Activated CD4-positive, alpha-beta T cell treated with anti-CD3 and anti-CD28 coated beads, Interleukin-2, amount 50 U/mL, for 16 hours (primary cell): Measurements from ENCODE around the gene JARID2.
"Not testable (repeated sequence)": the region's sequence is repeated elsewhere in the genome, so short reads cannot be mapped to it uniquely, and the experiment has no call there.

Experiments used
- DNase-seq: peaks from one replicate; pipeline ENCODE4 v3.0.0-alpha.2; 2020

Gene JARID2

DNA sequence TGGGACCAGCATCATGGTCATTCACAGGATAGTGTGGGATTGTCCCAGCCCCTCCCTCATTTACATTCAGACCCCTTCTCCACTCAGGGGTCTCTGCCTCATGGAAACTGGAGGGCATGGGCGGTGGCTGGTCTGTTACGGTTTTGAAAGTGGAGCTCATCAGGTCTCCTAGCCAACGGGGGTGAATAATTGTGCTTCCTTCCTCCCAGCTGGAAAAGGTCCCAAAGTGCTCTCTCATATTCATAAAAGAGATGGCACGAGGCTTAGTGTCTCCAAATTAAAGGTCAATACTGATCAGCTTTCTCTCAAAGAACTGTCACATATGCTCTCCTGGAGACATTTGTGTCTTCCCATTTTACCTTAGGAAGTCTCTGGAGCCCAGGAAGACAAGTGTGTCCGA is 19.9 kb downstream of the JARID2 start:
- no peak for DNase-seq

DNA sequence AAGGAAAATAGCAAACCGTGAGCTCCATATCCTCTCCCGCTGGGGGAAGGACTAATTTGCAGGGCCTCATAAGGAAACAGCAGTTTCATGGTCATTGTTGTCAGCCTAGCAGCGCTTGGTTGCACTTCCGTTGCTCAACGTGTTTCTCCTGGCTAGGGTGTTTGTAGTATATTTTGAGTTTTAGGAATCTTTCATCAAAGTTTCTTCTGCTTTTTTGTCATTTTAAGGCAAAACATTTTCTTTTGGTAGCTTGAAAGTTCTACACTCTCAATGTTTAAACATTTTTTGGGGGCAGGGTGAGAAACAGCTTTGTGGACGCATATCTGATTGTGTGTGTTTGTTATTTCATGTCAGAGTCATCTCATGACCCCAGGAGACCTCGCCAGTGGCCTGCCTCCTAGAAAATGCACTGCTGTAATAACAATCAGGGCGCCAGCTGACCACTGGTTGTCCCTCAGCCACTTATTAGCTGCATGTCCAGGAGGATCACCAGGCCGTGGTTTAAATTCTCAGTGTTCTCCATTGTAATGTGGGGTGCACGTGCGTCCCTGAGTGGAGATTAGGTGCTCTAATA is 20.6 kb downstream of the JARID2 start:
- no peak for DNase-seq

DNA sequence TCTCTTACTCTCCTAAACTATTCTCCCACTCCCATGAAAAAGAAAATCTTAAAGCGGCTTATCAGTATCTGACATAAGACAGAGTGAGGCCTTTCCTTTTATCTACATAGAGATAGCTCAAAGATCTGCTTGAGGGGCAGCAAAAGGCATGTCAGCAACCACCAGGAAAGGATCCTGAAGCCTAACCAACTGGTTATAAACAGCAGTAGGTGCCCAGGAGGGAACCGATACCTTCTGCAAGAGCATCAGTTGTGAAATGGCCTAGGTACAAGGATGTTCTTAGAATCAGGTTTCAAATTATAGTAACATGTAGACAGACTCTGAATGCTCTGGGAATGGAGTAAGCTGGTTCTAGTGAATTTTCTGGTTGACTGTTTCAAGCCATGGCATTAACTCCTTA is 21.4 kb downstream of the JARID2 start:
- no peak for DNase-seq

DNA sequence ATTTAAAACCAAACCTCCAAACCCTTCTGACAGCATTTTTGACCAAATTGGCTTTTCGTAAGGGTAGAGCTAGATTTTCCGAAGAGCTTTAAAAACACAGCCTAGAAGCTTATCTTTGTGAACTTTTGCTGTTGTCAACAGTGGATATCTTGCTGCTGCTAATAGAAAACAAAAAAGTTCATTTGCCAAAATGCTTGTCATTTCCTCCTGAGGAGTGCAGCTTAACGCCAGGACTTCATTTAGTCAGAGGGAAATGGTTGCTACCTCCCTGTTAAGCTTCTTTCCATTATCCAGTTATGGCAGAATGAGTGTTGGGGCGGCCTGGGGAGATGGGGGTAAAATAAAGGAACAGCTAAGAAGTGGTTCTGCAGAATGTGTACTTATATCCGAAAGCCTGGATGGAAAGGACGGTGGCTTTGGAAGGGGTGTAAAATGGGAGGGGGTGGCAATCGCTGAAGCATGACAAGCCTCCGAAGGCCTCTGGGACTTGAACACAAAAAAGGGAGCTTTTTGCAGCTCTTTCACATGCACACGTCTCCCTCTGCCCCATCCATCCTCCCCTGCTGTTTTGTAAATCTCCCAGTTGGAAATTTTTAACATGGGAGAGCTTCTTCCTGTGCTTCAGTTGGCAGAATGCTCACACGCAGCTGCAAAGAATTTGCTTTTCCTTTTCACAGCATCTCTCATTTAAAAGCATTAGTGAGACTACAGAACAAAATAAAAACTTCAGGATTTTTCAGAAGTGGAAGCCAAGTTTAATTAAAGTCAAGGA is 22.5 kb downstream of the JARID2 start:
- no peak for DNase-seq

DNA sequence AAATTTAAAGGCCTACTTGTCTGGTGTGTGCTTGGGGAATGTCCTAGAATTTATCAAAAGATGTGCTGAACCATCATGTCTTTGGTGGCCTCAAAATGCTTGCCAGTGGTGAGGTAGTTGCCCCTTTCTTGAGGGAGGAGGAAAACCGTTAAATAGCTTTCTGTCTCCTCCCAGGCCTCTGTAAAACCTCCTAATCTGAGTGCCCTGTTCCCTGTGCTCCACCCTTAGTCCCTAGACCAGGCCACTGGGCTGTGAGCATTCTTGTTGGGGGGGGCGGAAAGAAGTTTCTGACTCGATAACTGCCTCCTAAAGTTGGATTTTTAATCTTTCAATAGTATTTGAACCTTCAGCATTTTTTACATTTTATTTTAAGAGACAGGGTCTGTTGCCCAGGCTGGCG is 23.1 kb downstream of the JARID2 start:
- DNase-seq, result no peak

DNA sequence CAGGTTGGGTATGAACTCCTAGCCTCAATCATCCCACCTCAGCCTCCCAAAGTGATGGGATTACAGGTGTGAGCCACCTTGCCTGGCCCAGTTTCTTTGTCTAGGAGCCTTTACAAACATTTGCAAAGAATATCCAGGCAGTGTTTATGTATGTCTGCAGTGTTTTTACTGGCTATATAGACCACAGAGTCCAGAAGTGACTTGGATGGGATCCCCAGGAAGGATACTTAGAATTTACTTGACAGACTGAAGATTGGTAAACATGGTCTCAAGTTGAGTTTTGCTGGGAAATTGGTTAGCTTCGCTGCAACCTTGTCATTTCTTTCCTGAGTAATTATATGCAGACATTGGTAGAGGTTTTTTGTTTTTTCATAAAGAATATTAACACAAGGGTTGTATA is 23.8 kb downstream of the JARID2 start:
- DNase-seq, result no peak

DNA sequence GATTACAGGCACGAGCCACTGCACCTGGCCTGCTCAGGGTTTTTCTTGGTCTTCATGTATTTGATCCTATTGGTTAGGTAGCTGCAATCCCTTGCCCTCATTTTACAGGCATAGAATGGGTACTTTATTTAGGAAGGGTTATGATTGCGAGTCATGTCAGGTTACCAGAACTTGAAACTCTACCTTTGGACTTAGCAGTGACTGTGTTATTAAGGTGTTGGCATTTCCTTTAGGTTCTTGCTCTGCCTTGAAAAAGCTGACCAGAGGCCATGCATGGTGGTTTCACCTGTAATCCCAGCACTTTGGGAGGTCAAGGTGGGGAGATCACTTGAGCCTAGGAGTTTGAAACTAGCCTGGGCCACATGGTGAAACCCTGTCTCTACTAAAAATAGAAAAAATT is 24.5 kb downstream of the JARID2 start:
- DNase-seq, result no peak

DNA sequence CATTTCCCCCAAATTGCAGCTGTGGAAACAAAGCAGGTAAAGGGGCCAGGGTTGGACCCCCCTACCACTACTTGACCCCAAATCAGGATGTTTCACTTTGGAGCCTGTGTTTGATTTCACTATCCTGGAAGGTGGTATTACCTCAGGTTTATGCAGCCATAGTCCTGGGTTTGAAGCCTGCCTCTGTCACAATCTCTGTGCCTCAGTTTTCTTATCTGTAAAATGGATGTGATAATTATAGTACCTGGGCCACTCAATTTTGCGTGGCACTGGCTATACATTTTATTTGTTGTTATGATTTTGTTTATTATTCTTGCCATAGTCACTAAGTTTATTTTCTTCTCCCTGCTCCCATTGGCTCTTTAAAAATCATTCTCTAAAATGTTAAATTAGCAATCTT is 26.7 kb downstream of the JARID2 start:
- no peak for DNase-seq

DNA sequence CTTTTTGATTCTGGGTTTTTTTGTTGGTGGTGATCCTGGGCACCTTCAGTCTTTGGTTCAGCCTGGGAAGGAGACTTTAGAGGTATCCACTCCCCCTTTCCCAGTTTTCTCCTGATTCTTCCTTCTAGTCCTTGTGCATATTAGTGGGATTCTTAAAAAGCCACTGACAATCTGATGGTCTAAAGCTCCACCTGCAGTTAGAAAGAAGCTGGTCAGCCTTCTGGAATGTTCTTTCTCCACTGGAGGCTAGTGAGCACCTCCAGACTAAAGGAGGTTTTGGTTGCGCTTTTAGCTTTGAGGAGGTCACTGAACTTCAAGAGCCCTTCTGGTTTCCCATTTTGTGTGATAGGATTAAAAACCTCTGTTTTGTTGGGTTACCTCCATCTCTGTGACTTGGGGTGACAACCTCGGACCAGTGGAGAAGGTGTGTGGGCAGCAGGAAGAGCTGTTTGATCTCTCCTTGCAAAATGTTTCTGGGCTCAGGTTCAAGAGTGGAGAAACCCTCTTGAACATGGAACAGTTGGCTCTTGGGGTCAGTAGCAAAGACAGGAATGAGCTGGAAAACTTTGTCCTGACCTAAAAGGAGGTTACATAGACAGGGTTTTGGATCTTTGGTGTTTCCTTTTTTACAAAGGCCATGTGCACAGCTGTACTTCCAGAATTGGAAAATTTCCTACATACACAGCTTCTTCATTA is 29.0 kb downstream of the JARID2 start:
- no peak for DNase-seq

DNA sequence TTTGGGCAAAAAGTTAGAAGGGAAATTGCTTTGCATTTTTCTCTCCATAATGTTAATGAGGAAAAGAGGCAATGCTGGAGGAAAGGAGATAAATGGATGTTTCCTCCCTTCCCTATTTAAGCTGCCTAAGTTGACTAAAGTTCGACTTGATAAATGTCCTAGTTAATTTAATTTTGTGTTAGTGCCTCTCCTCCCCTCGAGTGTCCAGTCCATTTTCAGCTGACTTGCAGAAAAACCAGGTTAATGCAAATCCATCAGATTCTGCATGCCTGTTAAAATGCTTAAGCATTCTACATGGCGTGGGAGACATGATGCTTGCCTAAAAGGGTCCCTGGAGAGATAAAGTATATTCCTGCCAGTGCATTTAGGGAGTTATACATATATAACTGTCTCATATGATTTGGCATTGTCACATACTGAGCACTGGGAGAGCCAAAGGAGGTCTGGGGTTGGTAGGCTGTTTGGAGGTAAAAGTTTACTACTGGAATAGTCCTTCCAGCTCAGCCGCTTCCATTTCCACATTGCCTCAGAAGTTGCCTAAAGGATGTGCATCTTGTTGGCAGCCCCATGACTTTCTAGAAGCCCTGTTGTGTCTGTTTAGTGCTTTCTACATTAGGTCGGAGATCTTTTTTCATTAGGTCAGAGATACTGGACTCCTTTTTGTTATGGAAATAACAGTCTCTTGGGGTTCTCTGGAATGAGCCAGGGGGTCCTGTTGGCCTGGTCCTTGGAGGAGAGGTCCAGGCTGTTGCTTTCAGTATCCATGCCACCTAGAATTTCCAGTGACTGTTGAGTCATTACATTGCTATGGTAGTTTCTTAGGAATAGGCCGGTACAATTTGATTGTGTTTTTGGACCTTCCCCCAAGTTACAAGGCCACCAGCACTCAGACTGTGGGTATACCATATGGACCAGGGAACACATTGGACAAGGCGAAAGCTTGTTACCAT is 30.4 kb downstream of the JARID2 start:
- DNase-seq, result no peak

DNA sequence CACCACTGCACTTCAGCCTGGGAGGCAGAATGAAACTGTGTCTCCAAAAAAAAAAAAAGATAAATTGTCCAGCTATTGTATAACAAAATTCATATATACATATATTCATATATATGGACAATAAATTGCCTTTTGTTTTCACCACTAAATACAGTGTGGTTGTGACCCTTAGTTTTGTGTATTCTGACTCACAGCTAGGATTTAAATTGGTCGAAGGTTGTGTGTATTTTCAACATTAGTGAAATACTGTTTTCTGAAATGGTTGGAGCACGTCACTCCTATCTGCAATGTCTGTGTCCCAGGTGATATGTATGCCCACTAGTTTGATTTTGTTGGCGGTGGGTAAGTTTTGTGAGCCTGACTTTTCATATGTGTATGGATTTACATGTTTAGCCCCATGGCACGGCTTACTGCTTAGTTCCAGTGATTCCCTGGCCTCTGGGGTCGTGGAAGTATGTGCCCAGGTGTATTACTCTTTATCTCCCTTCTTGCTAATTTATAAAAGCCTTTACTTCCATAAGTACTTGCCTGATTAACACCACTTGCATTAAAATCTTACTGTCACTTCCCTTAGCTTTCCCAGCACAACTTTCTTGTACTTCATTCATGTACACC is 33.3 kb downstream of the JARID2 start:
- DNase-seq, result no peak

DNA sequence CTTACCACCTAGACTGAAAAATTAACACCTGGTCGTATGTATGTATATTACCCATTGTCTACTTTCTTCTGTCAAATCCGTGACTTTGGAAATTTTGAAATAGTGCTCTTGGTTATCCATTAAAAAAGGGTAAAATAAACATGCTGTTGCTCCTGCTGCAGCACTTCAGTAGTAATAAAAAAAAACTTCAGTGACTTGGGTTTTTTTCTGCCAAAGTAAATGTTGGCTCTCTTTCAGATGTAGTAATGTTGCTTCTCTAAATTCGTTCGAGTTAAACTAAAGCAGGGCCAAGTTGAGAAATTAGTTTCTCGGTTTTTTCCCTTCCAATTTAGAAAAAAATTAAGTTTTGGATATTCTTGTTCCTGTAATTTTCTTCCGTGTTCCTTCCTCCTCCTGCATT is 34.2 kb downstream of the JARID2 start:
- no peak for DNase-seq

DNA sequence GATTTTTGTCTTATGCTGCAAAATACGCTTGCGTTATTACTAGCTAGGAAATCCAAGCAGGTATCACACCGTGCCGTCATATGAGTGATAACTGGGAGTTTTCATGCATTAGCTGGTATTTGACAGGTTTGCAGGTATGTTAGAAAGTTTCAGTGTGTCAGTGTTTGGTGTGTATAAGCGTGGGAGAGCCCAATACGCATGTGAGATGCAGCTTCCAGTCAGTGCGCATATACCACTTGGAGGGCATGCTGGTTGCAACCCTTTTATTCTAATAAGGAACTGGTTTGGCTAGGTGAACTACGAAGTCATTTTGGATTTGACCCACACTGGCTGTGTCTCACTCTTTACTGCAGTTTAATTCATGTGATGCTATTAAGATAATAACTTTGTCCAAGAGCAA is 35.1 kb downstream of the JARID2 start:
- DNase-seq, result no peak

DNA sequence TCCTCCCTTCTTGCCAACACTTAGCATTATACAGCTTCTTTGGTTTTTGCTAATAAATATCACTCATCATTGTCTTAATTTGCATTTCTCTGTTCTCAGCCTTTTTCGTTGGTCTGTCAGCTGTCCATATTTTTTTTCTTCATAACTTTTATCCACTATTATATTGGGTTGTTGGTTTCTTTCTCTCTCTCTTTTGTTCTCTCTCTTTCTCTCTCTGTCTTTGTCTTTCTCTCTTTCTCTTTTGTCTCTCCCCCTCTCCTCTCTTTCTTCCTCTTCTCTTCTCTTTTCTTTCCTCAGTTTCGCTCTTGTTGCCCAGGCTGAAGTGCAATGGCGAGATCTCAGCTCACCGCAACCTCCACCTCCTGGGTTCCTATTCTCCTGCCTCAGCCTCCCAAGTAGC is 36.5 kb downstream of the JARID2 start:
- no peak for DNase-seq

DNA sequence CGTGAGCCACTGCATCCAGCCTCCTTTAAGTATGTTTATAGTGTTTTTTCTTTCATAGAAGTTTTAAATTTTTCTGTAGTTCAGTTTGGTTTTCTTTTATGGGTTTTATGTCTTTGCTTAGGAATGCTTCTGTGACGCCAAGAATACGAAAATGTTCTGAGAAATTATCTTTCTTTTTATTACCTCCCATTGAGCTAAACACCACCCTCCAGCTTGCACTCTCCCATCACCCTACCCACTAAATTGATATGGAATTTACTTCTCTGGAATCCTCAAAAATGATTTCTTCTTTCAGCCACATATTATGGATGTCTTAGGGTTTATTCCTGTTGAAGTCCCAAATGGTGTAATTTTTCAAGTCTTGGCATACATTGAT is 38.1 kb downstream of the JARID2 start:
- DNase-seq, result no peak

DNA sequence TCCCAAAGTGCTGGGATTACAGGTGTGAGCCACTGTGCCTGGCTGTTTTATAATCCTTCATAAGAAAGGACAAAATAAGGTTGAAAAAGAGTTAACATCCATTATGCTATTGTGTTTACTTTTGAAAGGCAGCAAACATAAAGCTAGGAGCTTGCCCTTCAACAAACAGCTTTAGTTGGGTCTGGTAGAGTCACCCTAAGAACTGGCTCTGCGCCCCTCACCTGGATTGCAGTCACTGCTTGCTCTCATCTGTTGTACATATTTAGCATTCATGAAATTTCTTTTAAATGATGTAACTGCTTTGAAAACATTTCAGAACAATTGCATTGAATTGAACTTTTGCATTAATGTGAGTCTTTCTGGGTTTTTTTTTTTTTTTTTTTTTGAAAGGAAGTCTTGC is 38.9 kb downstream of the JARID2 start:
- DNase-seq, result no peak

DNA sequence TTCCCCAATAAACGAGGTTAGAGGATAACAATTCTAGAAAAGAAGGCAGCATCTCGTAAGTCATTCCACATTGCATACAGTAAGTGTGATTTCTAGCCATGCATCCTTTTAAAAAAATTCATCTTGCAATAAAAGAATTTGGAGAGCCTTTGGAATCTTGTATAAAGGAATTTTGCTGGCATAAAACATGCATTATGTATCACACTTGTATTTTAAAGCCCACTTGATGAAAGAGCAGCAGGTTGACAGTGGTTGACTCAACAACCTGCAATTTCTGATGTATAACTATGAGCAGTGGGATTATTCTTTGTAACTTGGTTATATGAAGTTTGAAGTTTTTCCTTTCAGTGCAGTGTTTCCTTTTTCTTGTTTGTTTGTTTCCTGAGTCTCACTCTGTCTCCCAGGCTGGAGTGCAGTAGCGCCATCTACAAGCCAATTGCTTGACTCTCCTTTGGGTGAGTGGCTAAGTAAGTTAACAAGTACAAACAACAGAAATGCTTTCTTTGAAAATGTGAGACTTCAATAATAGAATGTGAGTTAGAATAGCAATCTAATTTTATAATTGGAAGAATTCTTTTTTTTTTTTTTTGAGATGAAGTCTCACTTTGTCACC is 39.9 kb downstream of the JARID2 start:
- DNase-seq, result no peak

DNA sequence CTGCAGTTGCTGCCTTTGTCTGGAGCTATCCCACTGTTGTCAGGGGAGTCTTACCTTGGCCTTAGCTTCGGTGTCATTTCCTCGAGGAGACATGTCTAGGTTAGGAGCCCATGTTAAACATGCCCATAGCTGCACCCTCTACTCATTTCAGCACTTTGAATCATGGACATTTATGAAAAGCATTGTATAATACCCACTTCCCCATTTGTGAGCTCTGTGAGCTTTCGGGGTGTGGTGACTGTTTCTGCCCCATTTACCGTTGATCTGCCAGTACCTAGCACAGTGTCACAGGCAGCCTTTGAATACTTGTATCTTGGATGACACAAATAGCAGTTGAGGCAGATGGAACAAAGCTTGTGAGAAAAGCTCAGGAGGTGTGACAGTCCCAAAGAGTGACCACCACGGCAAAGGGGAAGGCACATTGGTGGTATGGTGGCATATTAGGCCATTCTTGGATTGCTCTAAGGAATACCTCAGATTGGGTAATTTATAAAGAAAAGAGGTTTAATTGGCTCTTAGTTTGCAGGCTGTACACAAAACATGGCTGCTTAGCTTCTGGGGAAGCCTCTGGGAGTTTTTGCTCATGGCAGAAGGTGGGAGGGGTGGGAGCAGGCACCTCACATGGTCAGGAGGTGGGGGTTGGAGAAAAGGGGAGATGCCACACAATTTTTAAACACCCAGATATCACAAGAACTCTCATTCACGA is 42.0 kb downstream of the JARID2 start:
- DNase-seq, result no peak

DNA sequence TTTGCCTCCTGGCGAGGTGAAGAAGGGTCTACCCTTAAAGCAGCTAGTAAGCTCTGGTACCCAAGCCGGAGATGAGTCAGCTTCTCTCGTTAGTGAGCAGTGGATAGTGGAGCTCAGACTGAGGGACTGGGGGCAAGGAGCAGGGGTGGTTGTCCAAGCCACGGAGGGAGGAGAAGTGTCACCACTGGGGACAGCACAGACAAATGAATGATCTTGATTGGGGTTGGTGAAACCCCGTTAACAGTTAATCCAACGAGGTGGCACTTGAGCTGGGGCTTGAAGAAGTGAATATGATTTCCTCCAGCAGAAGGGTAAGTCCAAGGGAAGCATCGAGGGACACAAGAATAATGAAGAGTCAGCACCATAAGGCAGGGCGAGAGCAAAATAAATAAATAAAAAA is 43.0 kb downstream of the JARID2 start:
- no peak for DNase-seq

DNA sequence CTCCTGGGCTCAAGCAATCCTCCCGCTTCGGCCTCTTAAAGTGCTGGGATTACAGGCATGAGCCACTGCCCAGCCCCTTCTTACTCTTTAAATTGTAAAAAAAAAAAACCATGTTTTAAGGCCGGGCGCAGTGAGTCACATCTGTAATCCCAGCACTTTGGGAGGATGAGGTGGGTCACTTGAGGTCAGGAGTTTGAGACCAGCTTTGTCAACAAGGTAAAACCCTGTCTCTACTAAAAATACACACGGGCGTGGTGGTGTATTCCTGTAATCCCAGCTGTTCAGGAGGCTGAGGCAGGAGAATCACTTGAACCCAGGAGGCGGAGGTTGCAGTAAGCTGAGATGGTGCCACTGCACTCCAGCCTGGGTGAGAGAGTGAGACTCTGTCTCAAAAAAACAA is 43.6 kb downstream of the JARID2 start:
- DNase-seq, result not testable (repeated sequence)

DNA sequence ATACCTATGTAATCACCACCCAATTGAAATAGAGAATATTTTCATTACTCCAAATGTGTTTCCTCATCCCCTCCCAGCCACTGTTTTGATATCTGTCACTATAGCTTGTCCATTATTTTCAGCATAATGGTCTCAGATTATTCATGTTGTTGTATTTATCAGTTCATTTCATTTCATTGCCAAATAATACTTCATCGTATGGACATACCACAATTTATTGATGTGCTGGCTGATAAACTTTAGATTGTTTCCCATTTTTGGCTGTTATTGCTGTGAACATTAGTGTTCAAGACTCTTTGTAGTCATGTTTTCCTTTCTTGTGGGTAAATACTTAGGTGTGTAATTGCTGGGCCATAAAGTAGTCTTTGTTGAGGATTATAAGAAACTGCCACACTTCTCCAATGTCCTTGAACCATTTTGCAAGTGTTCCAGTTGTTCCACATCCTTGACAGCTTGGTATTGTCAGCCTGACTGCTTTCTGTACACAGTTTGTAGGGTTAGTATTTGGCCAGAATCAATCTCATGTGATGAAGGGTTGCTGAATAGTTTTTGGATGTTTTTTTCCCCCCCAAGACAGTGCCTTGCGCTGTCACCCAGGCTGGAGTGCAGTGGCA is 44.3 kb downstream of the JARID2 start:
- no peak for DNase-seq
